GM21717 (cell line): ENCODE results near the gene PRKAR1A.
"Not testable (repeated sequence)": the region's sequence is repeated elsewhere in the genome, so short reads cannot be mapped to it uniquely, and the experiment has no call there.

Experiments
- ATAC-seq: cut with Tn5 transposase; IDR thresholded peaks from one replicate; pipeline ENCODE4 v1.9.1; 2021; ENCODE audit warnings: mild to moderate bottlenecking, moderate library complexity; ENCODE audit not compliant: unreplicated experiment

The PRKAR1A gene

DNA sequence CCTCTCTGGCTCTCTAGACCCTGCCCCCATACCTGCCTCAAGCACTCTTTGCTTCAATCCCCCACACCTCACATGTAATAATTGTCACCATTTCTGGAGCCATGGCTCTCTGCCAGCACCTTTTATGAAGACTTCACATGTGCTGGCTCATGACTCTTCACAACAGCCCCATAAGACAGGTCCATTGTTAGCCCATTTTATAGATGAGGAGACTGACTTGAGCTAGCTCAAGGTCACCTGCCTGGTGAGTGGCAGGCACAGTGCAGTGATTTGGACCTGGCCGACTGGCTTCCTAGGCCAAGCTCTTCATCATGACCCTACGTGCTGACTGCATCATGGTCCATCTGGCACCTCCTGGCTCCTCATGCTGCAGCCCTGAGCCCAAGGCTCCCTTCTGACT is 63.9 kb downstream of the PRKAR1A start:
- ATAC-seq: no peak

DNA sequence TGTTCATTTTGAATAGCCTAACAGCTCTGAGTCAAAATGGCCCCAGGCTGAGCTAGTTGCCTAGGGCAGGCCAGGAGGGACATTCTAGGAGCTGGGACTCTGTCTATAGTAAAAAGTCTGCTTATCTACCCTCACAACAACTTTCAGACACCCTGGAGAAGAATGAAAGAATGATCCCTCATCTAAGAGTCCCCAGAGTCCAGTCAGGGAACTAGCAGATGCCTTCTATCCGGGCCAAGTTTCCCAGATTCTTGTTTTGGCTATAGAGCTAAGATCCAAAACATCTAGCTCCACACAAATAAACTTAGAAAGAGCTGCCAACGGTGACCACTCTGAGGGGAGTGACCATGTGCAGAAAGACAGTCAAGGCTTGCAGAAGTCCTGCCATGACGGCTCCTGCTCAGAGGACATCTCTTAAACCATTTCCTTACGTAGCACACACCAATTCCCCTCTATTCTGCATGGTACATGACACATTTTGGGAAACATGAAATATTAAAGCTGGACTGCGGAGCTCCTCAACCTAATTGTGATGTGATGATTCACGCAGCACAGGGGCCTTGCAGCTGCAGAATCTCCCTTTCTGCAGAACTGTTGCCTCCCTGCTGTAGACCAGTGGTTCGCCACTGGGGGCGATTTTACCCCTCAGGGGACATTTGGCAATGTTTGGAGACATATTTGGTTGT is 64.7 kb downstream of the PRKAR1A start:
- ATAC-seq: no peak

GRCh38 chr17:68577497-68577821 is 65.2 kb downstream of the PRKAR1A start:
- no peak for ATAC-seq

- ATAC-seq: no peak
Observed at GRCh38 chr17:68578236-68578635, 66.0 kb downstream of the PRKAR1A start.

- ATAC-seq: no peak
Observed at GRCh38 chr17:68579194-68579927, 67.1 kb downstream of the PRKAR1A start.

GRCh38 chr17:68580236-68580770 is 68.1 kb downstream of the PRKAR1A start:
- ATAC-seq: no peak

- ATAC-seq: no peak
Observed at GRCh38 chr17:68581863-68582645, 69.8 kb downstream of the PRKAR1A start.

DNA sequence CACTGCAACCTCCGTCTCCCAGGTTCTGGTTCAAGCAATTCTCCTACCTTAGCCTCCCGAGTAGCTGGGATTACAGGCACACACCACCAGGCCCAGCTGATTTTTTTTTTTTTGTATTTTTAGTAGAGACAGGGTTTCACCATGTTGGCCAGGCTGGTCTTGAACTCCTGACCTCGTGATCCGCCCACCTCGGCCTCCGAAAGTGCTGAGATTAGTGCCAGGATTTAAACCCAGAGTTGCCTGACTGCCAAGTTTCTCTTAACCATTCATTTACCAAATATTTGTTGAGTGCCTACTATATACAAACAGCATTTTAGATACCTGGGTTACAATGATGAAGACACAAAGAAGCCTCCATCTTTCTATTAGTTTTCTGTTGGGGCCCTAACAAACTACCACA is 70.6 kb downstream of the PRKAR1A start:
- ATAC-seq: not testable (repeated sequence)

DNA sequence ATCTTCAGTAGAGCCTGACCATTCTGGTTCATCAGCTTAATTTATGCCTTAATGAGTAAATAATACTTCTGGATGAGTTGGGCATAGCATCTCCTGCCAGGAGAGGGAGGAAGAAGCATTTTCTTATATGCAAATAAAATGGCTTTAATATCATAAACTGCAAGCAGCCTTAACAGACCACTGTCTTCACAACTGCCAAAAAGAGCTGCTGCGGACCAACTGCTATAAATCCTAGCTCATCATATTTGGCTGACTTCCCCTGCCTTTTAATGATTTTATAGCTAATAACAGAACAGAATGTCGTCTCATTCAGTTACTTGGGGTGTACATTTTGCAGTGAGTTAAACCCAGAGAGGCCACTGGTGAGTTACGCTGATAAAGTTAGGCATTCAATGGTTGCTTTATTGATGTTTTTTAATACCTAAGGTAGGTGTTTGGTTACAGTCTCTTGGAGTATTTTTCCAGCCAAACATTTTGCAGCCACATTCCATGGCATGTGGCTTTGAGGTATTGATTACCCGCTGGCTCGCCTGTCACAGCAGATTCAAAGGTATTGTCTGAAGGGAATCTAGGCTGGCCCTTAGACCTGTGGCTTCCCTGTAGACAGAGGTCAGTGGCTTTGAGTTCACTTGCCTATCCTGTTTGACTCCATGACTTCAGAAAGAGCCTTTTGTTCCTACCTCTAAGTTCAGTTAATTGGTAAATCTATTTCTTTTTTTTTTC is 72.5 kb downstream of the PRKAR1A start:
- ATAC-seq: no peak

GRCh38 chr17:68585643-68586042 is 73.4 kb downstream of the PRKAR1A start:
- ATAC-seq: no peak

GRCh38 chr17:68587026-68587425 is 74.8 kb downstream of the PRKAR1A start:
- ATAC-seq: no peak

GRCh38 chr17:68587847-68588246 is 75.6 kb downstream of the PRKAR1A start:
- ATAC-seq: no peak

GRCh38 chr17:68588362-68588761 is 76.1 kb downstream of the PRKAR1A start:
- no peak for ATAC-seq

- ATAC-seq: no peak
Observed at GRCh38 chr17:68589086-68589485, 76.9 kb downstream of the PRKAR1A start.

- no peak for ATAC-seq
Observed at GRCh38 chr17:68591583-68591982, 79.4 kb downstream of the PRKAR1A start.

DNA sequence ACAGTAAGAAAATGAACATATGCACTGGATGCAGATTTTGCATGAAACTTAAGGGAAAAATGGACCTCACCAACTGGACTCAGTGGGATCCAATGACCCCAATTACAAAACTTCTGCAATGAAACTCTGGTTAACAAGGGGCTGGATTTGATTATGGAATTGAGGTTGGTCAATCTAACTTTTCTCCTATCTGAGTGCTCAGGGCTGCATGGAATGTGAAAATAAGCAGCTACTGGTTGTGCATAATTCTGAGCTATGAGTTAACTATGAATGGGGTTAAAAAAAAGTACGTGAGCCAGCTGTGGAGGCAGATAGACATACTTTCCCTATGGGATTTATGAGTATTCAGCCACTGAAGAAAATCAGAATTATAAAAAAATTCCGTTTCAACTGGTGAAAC is 79.8 kb downstream of the PRKAR1A start:
- ATAC-seq: no peak

DNA sequence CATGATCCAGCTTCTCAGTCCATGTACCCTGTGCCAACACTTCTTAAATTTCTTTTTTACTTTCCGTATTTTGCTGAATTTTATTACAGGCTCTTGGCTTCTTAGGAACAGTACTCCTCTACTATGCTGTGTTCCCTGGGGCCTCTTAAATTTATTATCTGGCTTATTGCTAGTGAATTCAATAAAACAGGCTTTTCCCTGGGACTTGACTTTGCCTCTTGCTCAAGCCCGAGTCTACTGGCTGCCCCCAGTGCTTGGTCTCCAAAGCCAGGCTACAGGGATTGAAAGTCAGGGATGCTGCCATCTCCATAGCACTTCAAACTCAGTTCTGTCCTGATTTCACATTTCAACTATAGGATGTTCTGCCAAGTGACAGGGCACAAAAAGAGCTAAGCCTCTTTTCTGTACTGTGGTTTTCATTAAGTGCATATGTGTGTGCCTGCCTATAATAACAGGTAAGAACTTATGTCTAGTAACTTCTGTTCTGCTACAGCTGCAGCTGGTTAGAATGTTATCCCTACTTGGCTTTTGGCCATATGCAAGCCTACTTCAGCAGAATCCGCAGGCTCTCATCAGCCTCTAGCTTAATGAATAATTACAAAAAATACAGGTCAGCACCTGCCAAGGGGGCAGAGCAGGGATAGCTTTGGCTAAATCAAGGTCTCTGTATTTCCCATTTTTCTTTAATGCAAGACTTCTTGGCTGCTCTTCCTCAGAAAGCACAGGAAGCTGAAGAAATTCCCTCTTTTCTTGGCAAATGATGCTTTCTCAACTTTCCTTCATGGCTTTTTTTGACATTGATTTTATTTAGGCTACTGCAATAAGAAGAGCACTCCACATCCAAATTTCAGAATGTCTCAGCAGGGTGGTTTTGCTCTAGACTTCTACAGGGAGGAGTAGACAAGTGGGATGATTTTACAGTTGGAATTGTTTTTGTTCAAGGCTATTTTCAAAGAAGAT is 80.7 kb downstream of the PRKAR1A start:
- no peak for ATAC-seq

GRCh38 chr17:68594552-68594951 is 82.3 kb downstream of the PRKAR1A start:
- ATAC-seq: no peak

DNA sequence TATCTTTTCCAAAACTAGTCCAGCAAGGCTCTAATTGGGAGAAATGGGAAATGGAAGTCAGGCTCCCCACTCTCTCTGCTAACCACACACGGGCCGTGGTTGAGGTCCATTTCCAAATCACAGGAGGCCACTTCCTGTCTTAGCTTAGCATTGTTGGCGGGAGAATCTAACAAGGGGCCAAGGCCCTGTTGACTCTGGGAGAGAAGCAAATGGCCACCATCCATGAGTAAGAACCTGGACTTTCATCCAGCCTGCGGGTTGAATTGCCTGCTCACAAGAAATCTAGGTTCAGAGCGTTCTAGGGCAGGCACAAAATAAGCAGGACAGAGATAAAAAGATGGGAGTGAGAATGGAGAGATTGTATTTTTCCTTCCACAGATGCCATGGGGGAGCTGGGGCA is 83.3 kb downstream of the PRKAR1A start:
- ATAC-seq: no peak

DNA sequence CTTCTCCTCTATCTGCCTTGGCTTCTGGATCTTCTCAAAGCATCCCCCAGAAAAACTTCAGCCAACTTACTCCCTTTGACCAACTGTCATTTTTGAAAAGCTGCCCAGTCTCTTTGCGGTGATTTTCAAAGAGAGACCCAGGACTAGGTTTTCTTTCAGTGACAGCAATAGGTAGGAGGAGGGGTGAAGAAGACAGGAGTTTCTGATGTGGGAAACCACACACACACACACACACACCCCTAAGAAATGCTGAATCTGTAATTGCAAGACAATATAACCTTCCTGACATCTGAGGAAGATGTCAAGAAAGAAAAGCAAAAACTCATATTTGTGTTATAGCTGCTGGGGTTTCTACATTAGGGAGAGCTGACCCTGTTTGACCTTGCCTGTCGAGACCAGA is 83.8 kb downstream of the PRKAR1A start:
- ATAC-seq: no peak
